Breast epithelium (tissue), 4 donors: Measurements from ENCODE around the gene DDO. TPM values are rescaled to one million over a fixed set of nuclear protein-coding genes. Genes with fewer than 3 reads are reported as not detected.

Source experiments
- DNase-seq, 2 donors: peaks; one replicate each; pipeline ENCODE4 v3.0.0-alpha.2; 2019; ENCODE audit warnings: low spot score in 2 of 2
- H3K27ac ChIP-seq, 2 donors: fragments of 200-600 bp; sonication (generic) in 1 of 2; one replicate each; pipeline ENCODE4 v1.5.1; 2016 to 2019; ENCODE audit warnings: mild to moderate bottlenecking in 1 of 2
- H3K27me3 ChIP-seq, 2 donors: fragments of 200-600 bp; sonication (generic) in 1 of 2; one replicate each; pipeline versions ENCODE4 v1.5.1 to v1.6.0; 2017 to 2019; ENCODE audit warnings: control low read depth in 1 of 2, mild to moderate bottlenecking in 1 of 2
- H3K36me3 ChIP-seq: fragments of 200-600 bp; one replicate; pipeline ENCODE4 v1.5.1; 2019
- H3K4me1 ChIP-seq, 2 donors: fragments of 200-600 bp; sonication (generic); one replicate each; pipeline ENCODE4 v1.5.1; 2016 to 2019; ENCODE audit warnings: control low read depth in 1 of 2
- H3K4me3 ChIP-seq, 3 donors: fragments of 200-600 bp; sonication (generic); 1 replicate in 2 of 3; 2 replicates in 1 of 3; pipeline ENCODE4 v1.5.1; 2016 to 2019; ENCODE audit warnings: mild to moderate bottlenecking in 3 of 3, moderate library complexity in 2 of 3
- H3K9me3 ChIP-seq, 2 donors: fragments of 200-600 bp; sonication (generic) in 1 of 2; one replicate each; pipeline ENCODE4 v1.5.1; 2016 to 2019; ENCODE audit warnings: control low read depth in 1 of 2
- CTCF ChIP-seq, 3 donors: fragments of 450-650 bp; IDR thresholded peaks; one replicate each; pipeline ENCODE4 v1.5.1; 2016 to 2017; ENCODE audit warnings: antibody characterized with exemption in 3 of 3, mild to moderate bottlenecking in 3 of 3, moderate library complexity in 3 of 3
- POLR2A ChIP-seq: fragments of 450-650 bp; IDR thresholded peaks from one replicate; pipeline ENCODE4 v1.6.1; 2016; ENCODE audit warnings: antibody characterized with exemption, mild to moderate bottlenecking, moderate library complexity
- POLR2AphosphoS5 ChIP-seq, 3 donors: sonication (generic); formaldehyde crosslinking; IDR thresholded peaks; one replicate each; pipeline ENCODE4 v1.6.1; 2017; ENCODE audit warnings: antibody characterized with exemption in 3 of 3
- intact Hi-C: fragments of 100-400 bp; cut with DNase I; formaldehyde crosslinking; loops from one replicate; pipeline ENCODE4 v1.15.1; 2023; ENCODE audit warnings: low total_unique reads
- total RNA-seq, 3 donors: library from RNA; depleted of rRNA; stranded (reverse); fragments of >200 nt; gene quantifications; one replicate each; pipeline ENCODE4 v1.1.0, GENCODE V29; 2016

The DDO gene
- total RNA-seq, 3 donors from 2014 or later = 1.6 to 4.7 (median 2.0) TPM

GRCh38 chr6:110430236-110430635 is 14.9 kb upstream of the DDO start:
- no peak overlapping the region for H3K27ac ChIP-seq
- H3K4me3 ChIP-seq = no peak overlapping the region
- H3K9me3 ChIP-seq = no peaks in the 10 kb centered on the region
- no peaks in the 10 kb centered on the region for H3K36me3 ChIP-seq
- H3K4me1 ChIP-seq = no peaks in the 10 kb centered on the region
- no peak for TF ChIP-seq POLR2A
- no peak for TF ChIP-seq CTCF (IDR thresholded peaks at IDR 0.05)
- no peak for TF ChIP-seq POLR2AphosphoS5 (IDR thresholded peaks at IDR 0.05)
- no peak for DNase-seq
- H3K27me3 ChIP-seq = no peaks in the 10 kb centered on the region
- intact Hi-C loops = no loop called here

- Histone ChIP-seq H3K36me3 (no peaks in the 10 kb centered on the region), H3K9me3 (no peaks in the 10 kb centered on the region), H3K27ac (no peak overlapping the region), H3K4me1 (no peaks in the 10 kb centered on the region), H3K4me3 (no peak overlapping the region), H3K27me3 (no peaks in the 10 kb centered on the region)
- intact Hi-C loops = no loop called here
- DNase-seq = no peak
- TF ChIP-seq CTCF (IDR thresholded peaks at IDR 0.05) (no peak), POLR2AphosphoS5 (IDR thresholded peaks at IDR 0.05) (no peak), POLR2A (no peak)
These were observed 12.8 kb upstream of the DDO start for GRCh38 chr6:110428153-110428552.

- no peaks in the 10 kb centered on the region for H3K27me3 ChIP-seq
- no peak for DNase-seq
- no peak overlapping the region for H3K4me3 ChIP-seq
- TF ChIP-seq POLR2AphosphoS5 (IDR thresholded peaks at IDR 0.05) (no peak), CTCF (IDR thresholded peaks at IDR 0.05) (no peak), POLR2A (no peak)
- no peaks in the 10 kb centered on the region for H3K4me1 ChIP-seq
- H3K27ac ChIP-seq = no peak overlapping the region
- H3K9me3 ChIP-seq = peaks cover 0 to 7% of the 10 kb centered on the region in 2 donors
- no peaks in the 10 kb centered on the region for H3K36me3 ChIP-seq
- intact Hi-C loops = no loop called here
These were observed 10.4 kb upstream of the DDO start for GRCh38 chr6:110425816-110426215.

- intact Hi-C loops = no loop called here
- no peaks in the 10 kb centered on the region for H3K36me3 ChIP-seq
These were observed 7.1 kb upstream of the DDO start for GRCh38 chr6:110422444-110422822.

More at GRCh38 chr6:110422444-110422822, 7.1 kb upstream of the DDO start:
- Histone ChIP-seq H3K4me3 (no peak overlapping the region), H3K9me3 (peaks cover 0 to 7% of the 10 kb centered on the region in 2 donors), H3K27me3 (no peaks in the 10 kb centered on the region), H3K4me1 (no peaks in the 10 kb centered on the region), H3K27ac (no peak overlapping the region)
- no peak for DNase-seq
- no peak for TF ChIP-seq POLR2A
- no peak for TF ChIP-seq CTCF (IDR thresholded peaks at IDR 0.05)
- no peak for TF ChIP-seq POLR2AphosphoS5 (IDR thresholded peaks at IDR 0.05)
